GM23338 (cell line): ENCODE data around the gene MCTP1. TPM values are rescaled to one million over a fixed set of nuclear protein-coding genes. Genes with fewer than 3 reads are reported as not detected.

Experiments used
- ATAC-seq: fragments of 200-7000 bp; cut with Tn5 transposase; 3 replicates; pipeline ENCODE4 v1.9.1; 2020
- DNase-seq: peaks from one replicate; pipeline ENCODE4 v3.0.0-alpha.2; 2015; ENCODE audit warnings: low spot score
- H2AFZ ChIP-seq: fragments of 200-600 bp; sonication (generic); 2 replicates; pipeline ENCODE4 v1.8.0; 2016; ENCODE audit warnings: antibody characterized with exemption, mild to moderate bottlenecking, moderate library complexity
- H3F3A ChIP-seq: fragments of 200-600 bp; sonication (generic); replicated peaks from 2 replicates; pipeline ENCODE4 v1.8.0; 2017; ENCODE audit warnings: antibody characterized with exemption, mixed run types, low read depth
- H3K27ac ChIP-seq: fragments of 200-600 bp; sonication (generic); 2 replicates; pipeline ENCODE4 v1.6.1; 2016; ENCODE audit warnings: low read depth
- H3K27me3 ChIP-seq: fragments of 200-600 bp; sonication (generic); 2 replicates; pipeline ENCODE4 v1.8.0; 2016; ENCODE audit warnings: mild to moderate bottlenecking, mixed run types, moderate library complexity; ENCODE audit not compliant: insufficient read depth
- H3K36me3 ChIP-seq: fragments of 200-600 bp; sonication (generic); 2 replicates; pipeline ENCODE4 v1.8.0; 2016; ENCODE audit warnings: mild to moderate bottlenecking; ENCODE audit not compliant: insufficient read depth
- H3K4me1 ChIP-seq: fragments of 200-600 bp; sonication (generic); 2 replicates; pipeline ENCODE4 v1.8.0; 2016; ENCODE audit warnings: mild to moderate bottlenecking, moderate library complexity; ENCODE audit not compliant: insufficient read depth
- H3K4me2 ChIP-seq: fragments of 200-600 bp; sonication (generic); 2 replicates; pipeline ENCODE4 v1.7.1; 2017; ENCODE audit warnings: mixed run types
- H3K4me3 ChIP-seq: fragments of 200-600 bp; sonication (generic); 2 replicates; pipeline ENCODE4 v1.6.1; 2016; ENCODE audit warnings: mixed run types
- H3K79me2 ChIP-seq: fragments of 200-600 bp; sonication (generic); replicated peaks from 2 replicates; pipeline ENCODE4 v1.8.0; 2017; ENCODE audit warnings: mild to moderate bottlenecking; ENCODE audit not compliant: insufficient read depth
- H3K9me2 ChIP-seq: fragments of 200-600 bp; sonication (generic); 2 replicates; pipeline ENCODE4 v1.8.0; 2017; ENCODE audit not compliant: insufficient read depth
- H4K20me1 ChIP-seq: fragments of 200-600 bp; sonication (generic); replicated peaks from 2 replicates; pipeline ENCODE4 v1.8.0; 2017; ENCODE audit warnings: mild to moderate bottlenecking; ENCODE audit not compliant: insufficient read depth
- H3K27ac Mint-ChIP-seq: 2 replicates; pipeline ENCODE4 v1.8.0; 2020; ENCODE audit warnings: inconsistent platforms, mild to moderate bottlenecking, moderate library complexity, mixed read lengths
- H3K27me3 Mint-ChIP-seq: 3 replicates; pipeline ENCODE4 v1.8.0; 2022; ENCODE audit warnings: low read depth, mild to moderate bottlenecking, moderate library complexity, mixed read lengths, inconsistent platforms; ENCODE audit not compliant: insufficient read depth, poor library complexity
- H3K36me3 Mint-ChIP-seq: 3 replicates; pipeline ENCODE4 v1.8.0; 2021; ENCODE audit warnings: low read depth, mild to moderate bottlenecking, inconsistent platforms, moderate library complexity, mixed read lengths
- H3K4me1 Mint-ChIP-seq: 3 replicates; pipeline ENCODE4 v1.8.0; 2020; ENCODE audit warnings: mild to moderate bottlenecking, inconsistent platforms, mixed read lengths
- H3K4me3 Mint-ChIP-seq: 3 replicates; pipeline ENCODE4 v1.8.0; 2021; ENCODE audit warnings: moderate library complexity, mild to moderate bottlenecking, inconsistent platforms, mixed read lengths
- H3K9me3 Mint-ChIP-seq: 3 replicates; pipeline ENCODE4 v1.8.0; 2020; ENCODE audit warnings: moderate library complexity, mild to moderate bottlenecking, inconsistent platforms, mixed read lengths
- EZH2 ChIP-seq: fragments of 200-600 bp; sonication (generic); IDR thresholded peaks from one replicate; pipeline ENCODE4 v1.8.0; 2017; ENCODE audit warnings: antibody characterized with exemption, mild to moderate bottlenecking, low read depth; ENCODE audit not compliant: unreplicated experiment
- EZH2phosphoT487 ChIP-seq: fragments of 200-600 bp; sonication (generic); IDR thresholded peaks from one replicate; pipeline ENCODE4 v1.8.1; 2018; ENCODE audit warnings: antibody characterized with exemption; ENCODE audit not compliant: unreplicated experiment
- JUNB ChIP-seq: IDR thresholded peaks from one replicate; pipeline ENCODE4 v1.6.1; 2016; ENCODE audit warnings: antibody characterized with exemption; ENCODE audit not compliant: unreplicated experiment
- POLR2AphosphoS5 ChIP-seq: IDR thresholded peaks from 2 replicates; pipeline ENCODE4 v1.6.1; 2016; ENCODE audit warnings: antibody characterized with exemption, low read depth
- STAT1 ChIP-seq: IDR thresholded peaks from one replicate; pipeline ENCODE4 v1.6.1; 2016; ENCODE audit warnings: antibody characterized with exemption; ENCODE audit not compliant: unreplicated experiment
- ZNF331 ChIP-seq: fragments of 250-450 bp; sonication (Bioruptor Pico); IDR thresholded peaks from 2 replicates; pipeline ENCODE4 v1.5.0; 2020; ENCODE audit warnings: low read depth, mild to moderate bottlenecking, moderate library complexity
- polyA plus RNA-seq: library from polyadenylated mRNA; unstranded; fragments of >200 nt; fragmentation: Nextera tagmentation; extraction: Ambion mirVana; gene quantifications from 2 replicates; pipeline ENCODE4 v1.2.1, GENCODE V29; 2016
- total RNA-seq: library from RNA; depleted of rRNA; stranded (reverse); fragments of >200 nt; shearing (Covaris generic); gene quantifications from 2 replicates; pipeline ENCODE4 v1.2.3, GENCODE V29; 2014
- TF ChIP-seq, protein P1 (sequence below), 2 experiments: fragments of 200-600 bp in 1 of 2; sonication (generic) in 1 of 2; conservative IDR thresholded peaks; 2 replicates each; pipeline versions ENCODE4 v1.5.1 to v1.6.1; 2016 to 2017; ENCODE audit warnings: antibody characterized with exemption in 2 of 2, low read depth in 2 of 2, mild to moderate bottlenecking in 2 of 2, moderate library complexity in 1 of 2
- TF ChIP-seq, protein P2 (sequence below): fragments of 250-450 bp; sonication (Bioruptor Pico); IDR thresholded peaks from 2 replicates; pipeline ENCODE4 v1.5.0; 2020; ENCODE audit warnings: mild to moderate bottlenecking, moderate library complexity
- TF ChIP-seq, protein P3 (sequence below): IDR thresholded peaks from 2 replicates; pipeline ENCODE4 v1.6.1; 2016; ENCODE audit warnings: antibody characterized with exemption

The MCTP1 gene
- total and polyA plus RNA-seq, 2 experiments from 2014 or later, result 3.7 to 4.2 TPM

DNA sequence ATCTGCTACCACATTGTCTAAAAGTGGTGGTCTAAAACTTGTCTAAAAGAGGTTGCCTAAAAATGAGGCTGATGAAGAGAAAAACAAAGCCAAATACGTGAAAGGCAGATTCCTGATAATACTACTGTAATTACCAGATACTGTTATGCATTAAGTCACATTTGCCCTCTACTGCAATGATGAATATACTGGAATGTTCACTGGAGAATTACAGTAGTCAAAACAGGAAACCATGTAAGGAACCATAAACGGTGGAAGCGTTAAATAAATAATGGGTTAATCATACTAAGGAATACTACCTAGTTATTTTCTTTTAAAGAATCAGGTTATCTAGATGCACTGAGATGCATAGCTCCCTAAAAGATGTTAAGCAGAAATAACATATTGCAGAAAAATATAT lies 201.3 kb downstream of the MCTP1 start:
- Histone ChIP-seq H3K79me2 (no peaks in the 10 kb centered on the region), H3F3A (no peaks in the 10 kb centered on the region), H3K4me1 (peaks cover 22% of the 10 kb centered on the region), H3K27ac (no peak overlapping the region), H4K20me1 (no peaks in the 10 kb centered on the region), H3K9me2 (no peaks in the 10 kb centered on the region), H3K4me2 (no peak overlapping the region), H3K36me3 (no peaks in the 10 kb centered on the region), H3K27me3 (no peaks in the 10 kb centered on the region), H3K4me3 (no peak overlapping the region), H2AFZ (no peak overlapping the region)
- H3K9me3 Mint-ChIP-seq, result no peaks in the 10 kb centered on the region
- peaks cover 1% of the 10 kb centered on the region for H3K27me3 Mint-ChIP-seq
- H3K4me1 Mint-ChIP-seq, result peaks cover 29% of the 10 kb centered on the region
- H3K36me3 Mint-ChIP-seq, result no peaks in the 10 kb centered on the region
- ATAC-seq (no peak), DNase-seq (no peak)
- peak overlapping the region; percentile 47; the same call in 1 of the 2 replicates for H3K27ac Mint-ChIP-seq
- H3K4me3 Mint-ChIP-seq, result no peak overlapping the region
- TF ChIP-seq ZNF331 (CRISPR knock-in tag), result no peak

DNA sequence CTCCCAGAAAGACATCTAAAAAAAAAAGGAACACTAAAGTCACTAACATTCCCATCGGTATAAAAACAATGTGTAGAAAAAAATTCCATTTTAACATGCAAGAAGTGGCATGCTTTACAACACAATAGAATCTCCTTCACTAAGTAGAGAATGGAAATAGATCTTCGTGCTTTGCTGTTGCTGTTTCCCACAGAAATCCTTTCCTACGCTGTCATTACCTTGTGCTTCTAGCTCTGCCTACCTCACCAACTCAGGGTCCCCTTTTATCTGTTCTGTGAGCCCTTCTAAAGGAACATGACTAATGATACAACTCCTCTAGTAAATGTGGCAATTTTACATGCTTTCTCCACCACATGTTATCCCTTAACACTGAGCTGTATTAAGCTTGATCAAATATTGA lies 202.9 kb downstream of the MCTP1 start:
- no peaks in the 10 kb centered on the region for H3F3A ChIP-seq
- TF ChIP-seq EZH2phosphoT487, result no peak
- TF ChIP-seq, protein P1, sequence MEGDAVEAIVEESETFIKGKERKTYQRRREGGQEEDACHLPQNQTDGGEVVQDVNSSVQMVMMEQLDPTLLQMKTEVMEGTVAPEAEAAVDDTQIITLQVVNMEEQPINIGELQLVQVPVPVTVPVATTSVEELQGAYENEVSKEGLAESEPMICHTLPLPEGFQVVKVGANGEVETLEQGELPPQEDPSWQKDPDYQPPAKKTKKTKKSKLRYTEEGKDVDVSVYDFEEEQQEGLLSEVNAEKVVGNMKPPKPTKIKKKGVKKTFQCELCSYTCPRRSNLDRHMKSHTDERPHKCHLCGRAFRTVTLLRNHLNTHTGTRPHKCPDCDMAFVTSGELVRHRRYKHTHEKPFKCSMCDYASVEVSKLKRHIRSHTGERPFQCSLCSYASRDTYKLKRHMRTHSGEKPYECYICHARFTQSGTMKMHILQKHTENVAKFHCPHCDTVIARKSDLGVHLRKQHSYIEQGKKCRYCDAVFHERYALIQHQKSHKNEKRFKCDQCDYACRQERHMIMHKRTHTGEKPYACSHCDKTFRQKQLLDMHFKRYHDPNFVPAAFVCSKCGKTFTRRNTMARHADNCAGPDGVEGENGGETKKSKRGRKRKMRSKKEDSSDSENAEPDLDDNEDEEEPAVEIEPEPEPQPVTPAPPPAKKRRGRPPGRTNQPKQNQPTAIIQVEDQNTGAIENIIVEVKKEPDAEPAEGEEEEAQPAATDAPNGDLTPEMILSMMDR (conservative IDR thresholded peaks at IDR 0.05; ENCODE audit: low read depth in 2 of 2), result no peak
- TF ChIP-seq POLR2AphosphoS5, result no peak
- no peak for TF ChIP-seq JUNB
- TF ChIP-seq STAT1, result no peak
- TF ChIP-seq, protein P2, sequence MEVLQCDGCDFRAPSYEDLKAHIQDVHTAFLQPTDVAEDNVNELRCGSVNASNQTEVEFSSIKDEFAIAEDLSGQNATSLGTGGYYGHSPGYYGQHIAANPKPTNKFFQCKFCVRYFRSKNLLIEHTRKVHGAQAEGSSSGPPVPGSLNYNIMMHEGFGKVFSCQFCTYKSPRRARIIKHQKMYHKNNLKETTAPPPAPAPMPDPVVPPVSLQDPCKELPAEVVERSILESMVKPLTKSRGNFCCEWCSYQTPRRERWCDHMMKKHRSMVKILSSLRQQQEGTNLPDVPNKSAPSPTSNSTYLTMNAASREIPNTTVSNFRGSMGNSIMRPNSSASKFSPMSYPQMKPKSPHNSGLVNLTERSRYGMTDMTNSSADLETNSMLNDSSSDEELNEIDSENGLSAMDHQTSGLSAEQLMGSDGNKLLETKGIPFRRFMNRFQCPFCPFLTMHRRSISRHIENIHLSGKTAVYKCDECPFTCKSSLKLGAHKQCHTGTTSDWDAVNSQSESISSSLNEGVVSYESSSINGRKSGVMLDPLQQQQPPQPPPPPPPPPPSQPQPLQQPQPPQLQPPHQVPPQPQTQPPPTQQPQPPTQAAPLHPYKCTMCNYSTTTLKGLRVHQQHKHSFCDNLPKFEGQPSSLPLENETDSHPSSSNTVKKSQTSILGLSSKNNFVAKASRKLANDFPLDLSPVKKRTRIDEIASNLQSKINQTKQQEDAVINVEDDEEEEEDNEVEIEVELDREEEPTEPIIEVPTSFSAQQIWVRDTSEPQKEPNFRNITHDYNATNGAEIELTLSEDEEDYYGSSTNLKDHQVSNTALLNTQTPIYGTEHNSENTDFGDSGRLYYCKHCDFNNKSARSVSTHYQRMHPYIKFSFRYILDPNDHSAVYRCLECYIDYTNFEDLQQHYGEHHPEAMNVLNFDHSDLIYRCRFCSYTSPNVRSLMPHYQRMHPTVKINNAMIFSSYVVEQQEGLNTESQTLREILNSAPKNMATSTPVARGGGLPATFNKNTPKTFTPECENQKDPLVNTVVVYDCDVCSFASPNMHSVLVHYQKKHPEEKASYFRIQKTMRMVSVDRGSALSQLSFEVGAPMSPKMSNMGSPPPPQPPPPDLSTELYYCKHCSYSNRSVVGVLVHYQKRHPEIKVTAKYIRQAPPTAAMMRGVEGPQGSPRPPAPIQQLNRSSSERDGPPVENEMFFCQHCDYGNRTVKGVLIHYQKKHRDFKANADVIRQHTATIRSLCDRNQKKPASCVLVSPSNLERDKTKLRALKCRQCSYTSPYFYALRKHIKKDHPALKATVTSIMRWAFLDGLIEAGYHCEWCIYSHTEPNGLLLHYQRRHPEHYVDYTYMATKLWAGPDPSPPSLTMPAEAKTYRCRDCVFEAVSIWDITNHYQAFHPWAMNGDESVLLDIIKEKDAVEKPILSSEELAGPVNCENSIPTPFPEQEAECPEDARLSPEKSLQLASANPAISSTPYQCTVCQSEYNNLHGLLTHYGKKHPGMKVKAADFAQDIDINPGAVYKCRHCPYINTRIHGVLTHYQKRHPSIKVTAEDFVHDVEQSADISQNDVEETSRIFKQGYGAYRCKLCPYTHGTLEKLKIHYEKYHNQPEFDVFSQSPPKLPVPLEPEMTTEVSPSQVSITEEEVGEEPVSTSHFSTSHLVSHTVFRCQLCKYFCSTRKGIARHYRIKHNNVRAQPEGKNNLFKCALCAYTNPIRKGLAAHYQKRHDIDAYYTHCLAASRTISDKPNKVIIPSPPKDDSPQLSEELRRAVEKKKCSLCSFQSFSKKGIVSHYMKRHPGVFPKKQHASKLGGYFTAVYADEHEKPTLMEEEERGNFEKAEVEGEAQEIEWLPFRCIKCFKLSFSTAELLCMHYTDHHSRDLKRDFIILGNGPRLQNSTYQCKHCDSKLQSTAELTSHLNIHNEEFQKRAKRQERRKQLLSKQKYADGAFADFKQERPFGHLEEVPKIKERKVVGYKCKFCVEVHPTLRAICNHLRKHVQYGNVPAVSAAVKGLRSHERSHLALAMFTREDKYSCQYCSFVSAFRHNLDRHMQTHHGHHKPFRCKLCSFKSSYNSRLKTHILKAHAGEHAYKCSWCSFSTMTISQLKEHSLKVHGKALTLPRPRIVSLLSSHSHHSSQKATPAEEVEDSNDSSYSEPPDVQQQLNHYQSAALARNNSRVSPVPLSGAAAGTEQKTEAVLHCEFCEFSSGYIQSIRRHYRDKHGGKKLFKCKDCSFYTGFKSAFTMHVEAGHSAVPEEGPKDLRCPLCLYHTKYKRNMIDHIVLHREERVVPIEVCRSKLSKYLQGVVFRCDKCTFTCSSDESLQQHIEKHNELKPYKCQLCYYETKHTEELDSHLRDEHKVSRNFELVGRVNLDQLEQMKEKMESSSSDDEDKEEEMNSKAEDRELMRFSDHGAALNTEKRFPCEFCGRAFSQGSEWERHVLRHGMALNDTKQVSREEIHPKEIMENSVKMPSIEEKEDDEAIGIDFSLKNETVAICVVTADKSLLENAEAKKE, result no peak
- no peak for TF ChIP-seq EZH2
- TF ChIP-seq, protein P3, sequence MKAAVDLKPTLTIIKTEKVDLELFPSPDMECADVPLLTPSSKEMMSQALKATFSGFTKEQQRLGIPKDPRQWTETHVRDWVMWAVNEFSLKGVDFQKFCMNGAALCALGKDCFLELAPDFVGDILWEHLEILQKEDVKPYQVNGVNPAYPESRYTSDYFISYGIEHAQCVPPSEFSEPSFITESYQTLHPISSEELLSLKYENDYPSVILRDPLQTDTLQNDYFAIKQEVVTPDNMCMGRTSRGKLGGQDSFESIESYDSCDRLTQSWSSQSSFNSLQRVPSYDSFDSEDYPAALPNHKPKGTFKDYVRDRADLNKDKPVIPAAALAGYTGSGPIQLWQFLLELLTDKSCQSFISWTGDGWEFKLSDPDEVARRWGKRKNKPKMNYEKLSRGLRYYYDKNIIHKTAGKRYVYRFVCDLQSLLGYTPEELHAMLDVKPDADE, result no peak
- H3K4me3 Mint-ChIP-seq, result peak overlapping the region; percentile 51
- ATAC-seq, result peak; percentile 86
- peak overlapping the region; percentile 3; the same call in 1 of the 2 replicates for H3K4me3 ChIP-seq
- peaks cover 29% of the 10 kb centered on the region for H3K4me1 Mint-ChIP-seq
- no peaks in the 10 kb centered on the region for H3K9me3 Mint-ChIP-seq
- no peaks in the 10 kb centered on the region for H4K20me1 ChIP-seq
- peaks cover 1% of the 10 kb centered on the region for H3K27me3 Mint-ChIP-seq
- no peaks in the 10 kb centered on the region for H3K27me3 ChIP-seq
- H3K4me2 ChIP-seq, result peak overlapping the region; percentile 7
- no peaks in the 10 kb centered on the region for H3K79me2 ChIP-seq
- DNase-seq, result peak; percentile 54
- peak overlapping the region; percentile 53 for H3K27ac Mint-ChIP-seq
- H3K36me3 Mint-ChIP-seq, result no peaks in the 10 kb centered on the region
- peak overlapping the region; percentile 41 for H3K27ac ChIP-seq
- H3K4me1 ChIP-seq, result peaks cover 22% of the 10 kb centered on the region
- no peak overlapping the region for H2AFZ ChIP-seq
- no peaks in the 10 kb centered on the region for H3K36me3 ChIP-seq
- H3K9me2 ChIP-seq, result no peaks in the 10 kb centered on the region
